Transverse colon (tissue), 4 donors: Measurements from ENCODE around the gene KIR2DL1. TPM values are rescaled to one million over a fixed set of nuclear protein-coding genes. Genes with fewer than 3 reads are reported as not detected.

Experiments used
- small RNA-seq, 4 donors: library from RNA; depleted of rRNA; stranded (forward); fragments of <200 nt; gene quantifications; one replicate each; pipeline ENCODE3, GENCODE V24; 2016
- total RNA-seq, 4 donors: library from RNA; depleted of rRNA; stranded (reverse); fragments of >200 nt; gene quantifications; one replicate each; pipeline ENCODE4 v1.1.0, GENCODE V29; 2016

Gene KIR2DL1
- total RNA-seq, 4 donors from 2014 or later = not detected

Small RNA genes within 50 kb of the gene (small RNA-seq; reads per million reads assigned to genes)
- gene KIR3DP1 = 0 reads per million in 4 donors

Other genes with a start within 250 kb of the KIR2DL1 start
- gene LILRA2, start 196.0 kb upstream of the KIR2DL1 start, total RNA-seq = 1 to 10 TPM in 2 of 4 donors, not detected in 2; 1.1 to 1.5 TPM
- gene LILRA1, start 176.2 kb upstream of the KIR2DL1 start, total RNA-seq = 1 to 10 TPM in 1 of 4 donors, under 1 TPM in 2, not detected in 1; 0.16 to 4.5 (median 0.27) TPM
- gene LILRB1, start 139.3 kb upstream of the KIR2DL1 start, total RNA-seq = 1 to 10 TPM in 1 of 4 donors, under 1 TPM in 1, not detected in 2; 0.96 to 5.1 TPM
- gene LILRB4, start 106.8 kb upstream of the KIR2DL1 start, total RNA-seq = 10 to 100 TPM in 1 of 4 donors, 1 to 10 TPM in 2, not detected in 1; 1.8 to 47.1 (median 4.0) TPM
- under 1 TPM in 1 of 4 donors, not detected in 3; 0.32 TPM for gene KIR3DL3, start 45.4 kb upstream of the KIR2DL1 start, total RNA-seq
- under 1 TPM in 1 of 4 donors, not detected in 3; 0.55 TPM for gene KIR2DL3, start 31.3 kb upstream of the KIR2DL1 start, total RNA-seq
- gene KIR2DL4, start 33.8 kb downstream of the KIR2DL1 start, total RNA-seq = 1 to 10 TPM in 2 of 4 donors, not detected in 2; 1.4 to 2.1 TPM
- not detected for gene KIR3DL1, start 46.7 kb downstream of the KIR2DL1 start, total RNA-seq
- not detected for gene KIR2DS4, start 62.9 kb downstream of the KIR2DL1 start, total RNA-seq
- not detected for gene KIR3DL2, start 80.7 kb downstream of the KIR2DL1 start, total RNA-seq
- not detected for gene FCAR, start 104.4 kb downstream of the KIR2DL1 start, total RNA-seq
- gene NCR1, start 136.4 kb downstream of the KIR2DL1 start, total RNA-seq = 1 to 10 TPM in 1 of 4 donors, under 1 TPM in 1, not detected in 2; 0.41 to 1.9 TPM
- not detected for gene NLRP7, start 177.7 kb downstream of the KIR2DL1 start, total RNA-seq
- 10 to 100 TPM in 3 of 4 donors, 1 to 10 TPM in 1; 3.2 to 39.6 (median 16.7) TPM for gene NLRP2, start 196.6 kb downstream of the KIR2DL1 start, total RNA-seq